Upper lobe of right lung (tissue), 1 donor: Measurements from ENCODE around the gene STK25. TPM values are rescaled to one million over a fixed set of nuclear protein-coding genes. Genes with fewer than 3 reads are reported as not detected.
A peak's percentile ranks its signal among the peaks of the same experiment; 100 is the strongest.

ENCODE experiments used
- ATAC-seq: fragments of 200-7000 bp; cut with Tn5 transposase; one replicate; pipeline ENCODE4 v1.9.1; 2020; ENCODE audit warnings: mild to moderate bottlenecking, moderate library complexity
- DNase-seq: peaks from one replicate; pipeline ENCODE4 v3.0.0-alpha.2; 2020
- H3K27ac ChIP-seq: fragments of 200-600 bp; one replicate; pipeline ENCODE4 v1.8.0; 2022
- H3K27me3 ChIP-seq: fragments of 200-600 bp; one replicate; pipeline ENCODE4 v1.8.0; 2022; ENCODE audit warnings: mild to moderate bottlenecking
- H3K36me3 ChIP-seq: fragments of 200-600 bp; one replicate; pipeline ENCODE4 v1.8.0; 2022
- H3K4me1 ChIP-seq: fragments of 200-600 bp; one replicate; pipeline ENCODE4 v1.8.0; 2022
- H3K4me3 ChIP-seq: fragments of 200-600 bp; one replicate; pipeline ENCODE4 v1.8.0; 2022; ENCODE audit warnings: mild to moderate bottlenecking
- H3K9me3 ChIP-seq: fragments of 200-600 bp; one replicate; pipeline ENCODE4 v1.8.0; 2022
- CTCF ChIP-seq: fragments of 200-600 bp; IDR thresholded peaks from one replicate; pipeline ENCODE4 v1.8.0; 2022; ENCODE audit warnings: antibody characterized with exemption
- intact Hi-C: fragments of 100-400 bp; cut with DNase I; formaldehyde crosslinking; loops from one replicate; pipeline ENCODE4 v1.11.0; 2022
- total RNA-seq: library from RNA; stranded (reverse); fragmentation: NEBNext Ultra II Directional; extraction: Animal tissue kit (Norgen Biotek cat#: 25700); gene quantifications from one replicate; pipeline ENCODE4 v1.2.1, GENCODE V29; 2021
- donor health status: DM: no; HTN: yes; CAD: no; lungs with severe emphysema.

The STK25 gene
- total RNA-seq, 1 donor from 2014 or later: 134 TPM

DNA sequence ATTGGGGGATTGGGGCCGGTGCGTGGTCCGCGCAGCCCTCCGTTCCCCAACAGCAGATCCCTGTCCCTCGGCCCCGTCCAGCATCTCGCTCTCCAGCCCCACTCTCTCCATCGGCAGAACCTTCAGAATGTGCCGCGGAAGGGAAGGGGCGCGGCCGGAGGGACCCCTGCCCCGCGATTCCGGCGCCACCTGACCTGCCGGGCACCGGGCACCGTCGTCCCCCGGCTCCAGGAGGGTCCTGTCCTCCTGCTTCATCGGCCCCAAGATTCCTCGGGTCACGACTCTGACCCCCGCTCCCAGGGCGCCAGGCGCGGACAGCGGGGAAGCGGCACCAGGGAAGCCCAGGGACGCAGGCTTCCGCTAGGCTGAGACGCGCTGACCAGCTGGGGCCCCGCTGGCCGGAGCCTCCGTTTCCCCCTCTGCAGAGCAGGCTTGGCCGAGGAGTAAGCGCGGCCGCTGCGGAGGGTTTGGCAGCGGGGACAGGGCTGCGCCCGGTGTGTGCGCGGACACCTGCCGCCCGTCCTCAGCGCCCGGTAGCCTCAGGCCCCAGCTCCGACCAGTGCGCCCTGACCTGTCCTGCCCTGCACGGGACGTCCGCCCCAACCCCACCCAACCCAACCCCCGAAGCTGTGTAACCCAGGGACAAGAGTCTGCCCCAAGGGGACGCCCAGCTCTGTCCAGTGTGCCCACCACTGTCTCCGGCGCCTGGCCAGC, 33.3 kb upstream of the STK25 start:
- no peaks in the 10 kb centered on the region for H3K36me3 ChIP-seq
- no peaks in the 10 kb centered on the region for H3K27me3 ChIP-seq
- intact Hi-C loops: no loop called here
- no peak for TF ChIP-seq CTCF
- no peak overlapping the region for H3K27ac ChIP-seq
- no peak for DNase-seq
- peak; percentile 2 for ATAC-seq
- no peaks in the 10 kb centered on the region for H3K9me3 ChIP-seq
- peak overlapping the region; percentile 13 for H3K4me3 ChIP-seq
- peaks cover 15% of the 10 kb centered on the region for H3K4me1 ChIP-seq

GRCh38 chr2:241540771-241541561, 32.6 kb upstream of the STK25 start:
- ATAC-seq (peak; percentile 89), DNase-seq (peak; percentile 88)
- H3K9me3 ChIP-seq: no peaks in the 10 kb centered on the region
- intact Hi-C loops: no loop called here
- peak overlapping the region; percentile 67 for H3K27ac ChIP-seq
- peak overlapping the region; percentile 48 for H3K4me3 ChIP-seq
- TF ChIP-seq CTCF: no peak
- H3K27me3 ChIP-seq: no peaks in the 10 kb centered on the region
- H3K36me3 ChIP-seq: no peaks in the 10 kb centered on the region
- H3K4me1 ChIP-seq: peaks cover 15% of the 10 kb centered on the region

- peak; percentile 84 for DNase-seq
- Histone ChIP-seq H3K4me1 (peaks cover 15% of the 10 kb centered on the region), H3K27me3 (no peaks in the 10 kb centered on the region), H3K36me3 (no peaks in the 10 kb centered on the region), H3K27ac (peak overlapping the region; percentile 67), H3K9me3 (no peaks in the 10 kb centered on the region), H3K4me3 (peak overlapping the region; percentile 48)
- intact Hi-C loops: no loop called here
- ATAC-seq: peak; percentile 75
- no peak for TF ChIP-seq CTCF
These were observed 32.0 kb upstream of the STK25 start for GRCh38 chr2:241540401-241540770.

GRCh38 chr2:241539616-241540374, 31.4 kb upstream of the STK25 start:
- no peak for DNase-seq
- H3K4me1 ChIP-seq: peaks cover 15% of the 10 kb centered on the region
- no peak for TF ChIP-seq CTCF

GRCh38 chr2:241538838-241539615, 30.6 kb upstream of the STK25 start:
- Histone ChIP-seq H3K27ac (peak overlapping the region; percentile 11), H3K9me3 (no peaks in the 10 kb centered on the region), H3K36me3 (no peaks in the 10 kb centered on the region), H3K4me3 (no peak overlapping the region), H3K4me1 (peaks cover 15% of the 10 kb centered on the region), H3K27me3 (no peaks in the 10 kb centered on the region)
- no peak for DNase-seq
- ATAC-seq: peak; percentile 7
- no peak for TF ChIP-seq CTCF
- intact Hi-C loops: no loop called here

More at GRCh38 chr2:241539616-241540374, 31.4 kb upstream of the STK25 start:
- Histone ChIP-seq H3K27ac (peak overlapping the region; percentile 67), H3K27me3 (no peaks in the 10 kb centered on the region), H3K9me3 (no peaks in the 10 kb centered on the region), H3K4me3 (no peak overlapping the region), H3K36me3 (no peaks in the 10 kb centered on the region)
- intact Hi-C loops: no loop called here
- no peak for ATAC-seq
